HL-60 (cell line): ENCODE results near the gene RDX.

Experiments
- DNase-seq, 2 experiments: peaks; one replicate each; pipeline ENCODE4 v3.0.0-alpha.2; 2010 to 2020; ENCODE audit warnings: low read depth in 1 of 2, low spot score in 1 of 2
- H3K27ac ChIP-seq: fragments of 250-450 bp; sonication (Bioruptor Pico); replicated peaks from 2 replicates; pipeline ENCODE4 v1.5.1; 2020; ENCODE audit warnings: mild to moderate bottlenecking, moderate library complexity
- H3K27me3 ChIP-seq: fragments of 250-450 bp; sonication (Bioruptor Pico); 2 replicates; pipeline ENCODE4 v1.5.1; 2021; ENCODE audit warnings: mild to moderate bottlenecking, moderate library complexity; ENCODE audit not compliant: insufficient read depth, poor library complexity, severe bottlenecking
- H3K4me3 ChIP-seq: replicated peaks from 2 replicates; pipeline ENCODE4 v1.5.1; 2011; ENCODE audit warnings: mild to moderate bottlenecking, control low read depth, low read length; ENCODE audit not compliant: insufficient read depth
- CTCF ChIP-seq: IDR thresholded peaks from one replicate; pipeline ENCODE4 v1.5.1; 2011; ENCODE audit warnings: low read length, control low read depth, inconsistent platforms; ENCODE audit not compliant: insufficient read depth
- GABPA ChIP-seq: IDR thresholded peaks from 2 replicates; pipeline ENCODE4 v1.6.1; 2012; ENCODE audit warnings: low read depth
- POLR2AphosphoS5 ChIP-seq: IDR thresholded peaks from 2 replicates; pipeline ENCODE4 v1.6.1; 2012; ENCODE audit warnings: low read depth
- REST ChIP-seq: IDR thresholded peaks from 2 replicates; pipeline ENCODE4 v1.6.1; 2012; ENCODE audit warnings: low read depth; ENCODE audit not compliant: insufficient replicate concordance
- SPI1 ChIP-seq: IDR thresholded peaks from 2 replicates; pipeline ENCODE4 v1.6.1; 2012; ENCODE audit warnings: low read depth, mild to moderate bottlenecking, borderline replicate concordance

RDX gene

GRCh38 chr11:110249066-110249465 is 47.3 kb downstream of the RDX start:
- TF ChIP-seq SPI1 (no peak), POLR2AphosphoS5 (no peak)
- no peak for DNase-seq
- Histone ChIP-seq H3K27ac (no peak overlapping the region), H3K4me3 (no peak overlapping the region), H3K27me3 (no peaks in the 10 kb centered on the region)

GRCh38 chr11:110243791-110244190 is 52.6 kb downstream of the RDX start:
- no peaks in the 10 kb centered on the region for H3K27me3 ChIP-seq
- H3K4me3 ChIP-seq = no peak overlapping the region
- no peak overlapping the region for H3K27ac ChIP-seq
- no peak for DNase-seq
- TF ChIP-seq SPI1 (peak; percentile 42; the same call in 1 of the 2 replicates), GABPA (no peak), POLR2AphosphoS5 (no peak)

GRCh38 chr11:110242746-110243145 is 53.7 kb downstream of the RDX start:
- no peak overlapping the region for H3K27ac ChIP-seq
- TF ChIP-seq CTCF (no peak), REST (no peak), SPI1 (no peak), GABPA (no peak), POLR2AphosphoS5 (no peak)
- no peak overlapping the region for H3K4me3 ChIP-seq
- H3K27me3 ChIP-seq = no peaks in the 10 kb centered on the region
- DNase-seq = no peak

- no peak overlapping the region for H3K27ac ChIP-seq
- TF ChIP-seq CTCF (no peak), GABPA (no peak), SPI1 (no peak), POLR2AphosphoS5 (no peak), REST (no peak)
- H3K27me3 ChIP-seq = no peaks in the 10 kb centered on the region
- no peak overlapping the region for H3K4me3 ChIP-seq
- no peak for DNase-seq
Measured at GRCh38 chr11:110242188-110242587, 54.2 kb downstream of the RDX start.

- H3K27me3 ChIP-seq = no peaks in the 10 kb centered on the region
- no peak overlapping the region for H3K27ac ChIP-seq
Measured at GRCh38 chr11:110235966-110236365, 60.4 kb downstream of the RDX start.

More at GRCh38 chr11:110235966-110236365, 60.4 kb downstream of the RDX start:
- no peak for DNase-seq
- TF ChIP-seq POLR2AphosphoS5 = no peak
- TF ChIP-seq CTCF = no peak
- TF ChIP-seq GABPA = no peak
- TF ChIP-seq REST = no peak
- TF ChIP-seq SPI1 = 0 out of 2 replicates have a peak, but pooled peaks have one; percentile 11
- no peak overlapping the region for H3K4me3 ChIP-seq
